ENCODE results near the gene TNFAIP3.
"Not testable (repeated sequence)": the region's sequence is repeated elsewhere in the genome, so short reads cannot be mapped to it uniquely, and the experiment has no call there.

The TNFAIP3 gene

GRCh38 chr6:137878029-137878428 lies 11.0 kb downstream of the TNFAIP3 start:
- no peak for DNase-seq (ENCODE audit: low read depth in 3 of 3, low spot score in 1 of 3)

DNA sequence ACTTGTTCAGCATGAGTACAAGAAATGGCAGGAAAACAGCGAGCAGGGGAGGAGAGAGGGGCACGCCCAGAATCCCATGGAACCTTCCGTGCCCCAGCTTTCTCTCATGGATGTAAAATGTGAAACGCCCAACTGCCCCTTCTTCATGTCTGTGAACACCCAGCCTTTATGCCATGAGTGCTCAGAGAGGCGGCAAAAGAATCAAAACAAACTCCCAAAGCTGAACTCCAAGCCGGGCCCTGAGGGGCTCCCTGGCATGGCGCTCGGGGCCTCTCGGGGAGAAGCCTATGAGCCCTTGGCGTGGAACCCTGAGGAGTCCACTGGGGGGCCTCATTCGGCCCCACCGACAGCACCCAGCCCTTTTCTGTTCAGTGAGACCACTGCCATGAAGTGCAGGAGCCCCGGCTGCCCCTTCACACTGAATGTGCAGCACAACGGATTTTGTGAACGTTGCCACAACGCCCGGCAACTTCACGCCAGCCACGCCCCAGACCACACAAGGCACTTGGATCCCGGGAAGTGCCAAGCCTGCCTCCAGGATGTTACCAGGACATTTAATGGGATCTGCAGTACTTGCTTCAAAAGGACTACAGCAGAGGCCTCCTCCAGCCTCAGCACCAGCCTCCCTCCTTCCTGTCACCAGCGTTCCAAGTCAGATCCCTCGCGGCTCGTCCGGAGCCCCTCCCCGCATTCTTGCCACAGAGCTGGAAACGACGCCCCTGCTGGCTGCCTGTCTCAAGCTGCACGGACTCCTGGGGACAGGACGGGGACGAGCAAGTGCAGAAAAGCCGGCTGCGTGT lies 11.6 kb downstream of the TNFAIP3 start:
- DNase-seq (ENCODE audit: low read depth in 3 of 3, low spot score in 1 of 3): no peak

DNA sequence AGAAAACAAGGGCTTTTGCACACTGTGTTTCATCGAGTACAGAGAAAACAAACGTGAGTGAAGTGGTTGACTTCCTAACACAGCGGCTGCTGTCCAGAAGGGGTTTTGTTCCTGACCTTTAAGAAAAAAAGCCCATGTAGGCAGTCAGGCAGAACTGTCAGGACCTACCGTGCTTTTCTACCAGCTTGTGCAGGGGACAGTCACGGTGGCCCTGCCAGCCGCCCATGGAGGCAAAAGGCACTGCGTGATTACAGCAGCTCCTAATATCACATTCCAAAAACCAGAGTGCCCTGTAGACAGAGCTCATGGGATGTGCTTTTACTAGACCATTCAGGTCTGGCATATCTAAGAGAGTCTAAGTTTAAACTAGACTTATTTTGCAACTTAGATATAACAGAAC lies 12.2 kb downstream of the TNFAIP3 start:
- DNase-seq (ENCODE audit: low read depth in 3 of 3, low spot score in 1 of 3): no peak

DNA sequence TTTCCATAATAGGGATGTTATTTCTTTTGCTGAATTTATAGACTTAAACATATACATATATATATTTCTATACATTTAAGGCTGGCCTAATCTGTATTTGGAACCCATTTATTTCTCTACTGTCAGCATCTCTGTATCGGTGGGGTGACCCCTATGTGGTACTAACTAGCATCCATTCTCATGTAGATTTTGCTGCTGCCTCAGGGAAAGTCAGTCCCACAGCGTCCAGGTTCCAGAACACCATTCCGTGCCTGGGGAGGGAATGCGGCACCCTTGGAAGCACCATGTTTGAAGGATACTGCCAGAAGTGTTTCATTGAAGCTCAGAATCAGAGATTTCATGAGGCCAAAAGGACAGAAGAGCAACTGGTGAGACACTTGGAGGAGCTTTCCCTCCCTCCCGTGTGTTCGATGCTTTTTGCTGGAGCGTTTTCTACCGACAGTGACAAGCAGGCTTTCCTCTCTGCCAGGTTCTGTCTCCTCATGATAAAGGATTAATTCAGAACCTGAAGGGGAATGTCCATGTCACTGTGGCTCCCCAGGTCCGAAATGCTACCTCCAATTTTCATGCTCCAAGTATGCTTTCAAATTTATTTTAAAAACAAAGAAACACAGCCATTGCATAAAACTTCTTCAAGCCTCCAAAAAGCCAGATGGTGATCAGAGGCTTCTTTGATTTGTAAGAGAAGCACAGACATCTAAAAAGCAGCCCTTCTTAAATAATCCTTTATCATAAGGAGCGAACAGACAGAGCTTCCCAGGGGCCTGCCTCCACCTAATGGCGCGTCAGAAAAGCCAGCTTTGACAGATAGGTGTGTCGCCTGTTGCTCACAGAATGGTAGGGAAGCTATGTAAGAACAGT lies 13.1 kb downstream of the TNFAIP3 start:
- no peak for DNase-seq (ENCODE audit: low read depth in 3 of 3, low spot score in 1 of 3)

- DNase-seq (ENCODE audit: low read depth in 3 of 3, low spot score in 1 of 3): no peak
Measured at GRCh38 chr6:137880746-137881521, 13.9 kb downstream of the TNFAIP3 start.

DNA sequence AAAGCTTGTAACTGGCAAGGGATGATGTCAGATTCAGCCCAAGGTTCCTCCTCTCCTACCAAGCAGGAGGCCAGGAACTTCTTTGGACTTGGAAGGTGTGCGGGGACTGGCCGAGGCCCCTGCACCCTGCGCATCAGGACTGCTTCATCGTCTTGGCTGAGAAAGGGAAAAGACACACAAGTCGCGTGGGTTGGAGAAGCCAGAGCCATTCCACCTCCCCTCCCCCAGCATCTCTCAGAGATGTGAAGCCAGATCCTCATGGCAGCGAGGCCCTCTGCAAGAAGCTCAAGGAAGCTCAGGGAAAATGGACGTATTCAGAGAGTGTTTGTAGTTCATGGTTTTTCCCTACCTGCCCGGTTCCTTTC lies 14.4 kb downstream of the TNFAIP3 start:
- DNase-seq (ENCODE audit: low read depth in 3 of 3, low spot score in 1 of 3): no peak

DNA sequence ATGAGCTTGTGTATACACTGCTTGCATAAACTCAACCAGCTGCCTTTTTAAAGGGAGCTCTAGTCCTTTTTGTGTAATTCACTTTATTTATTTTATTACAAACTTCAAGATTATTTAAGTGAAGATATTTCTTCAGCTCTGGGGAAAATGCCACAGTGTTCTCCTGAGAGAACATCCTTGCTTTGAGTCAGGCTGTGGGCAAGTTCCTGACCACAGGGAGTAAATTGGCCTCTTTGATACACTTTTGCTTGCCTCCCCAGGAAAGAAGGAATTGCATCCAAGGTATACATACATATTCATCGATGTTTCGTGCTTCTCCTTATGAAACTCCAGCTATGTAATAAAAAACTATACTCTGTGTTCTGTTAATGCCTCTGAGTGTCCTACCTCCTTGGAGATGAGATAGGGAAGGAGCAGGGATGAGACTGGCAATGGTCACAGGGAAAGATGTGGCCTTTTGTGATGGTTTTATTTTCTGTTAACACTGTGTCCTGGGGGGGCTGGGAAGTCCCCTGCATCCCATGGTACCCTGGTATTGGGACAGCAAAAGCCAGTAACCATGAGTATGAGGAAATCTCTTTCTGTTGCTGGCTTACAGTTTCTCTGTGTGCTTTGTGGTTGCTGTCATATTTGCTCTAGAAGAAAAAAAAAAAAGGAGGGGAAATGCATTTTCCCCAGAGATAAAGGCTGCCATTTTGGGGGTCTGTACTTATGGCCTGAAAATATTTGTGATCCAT lies 15.3 kb downstream of the TNFAIP3 start:
- no peak for DNase-seq (ENCODE audit: low read depth in 3 of 3, low spot score in 1 of 3)

GRCh38 chr6:137883400-137884148 lies 16.5 kb downstream of the TNFAIP3 start:
- DNase-seq (ENCODE audit: low read depth in 3 of 3, low spot score in 1 of 3): no peak

DNA sequence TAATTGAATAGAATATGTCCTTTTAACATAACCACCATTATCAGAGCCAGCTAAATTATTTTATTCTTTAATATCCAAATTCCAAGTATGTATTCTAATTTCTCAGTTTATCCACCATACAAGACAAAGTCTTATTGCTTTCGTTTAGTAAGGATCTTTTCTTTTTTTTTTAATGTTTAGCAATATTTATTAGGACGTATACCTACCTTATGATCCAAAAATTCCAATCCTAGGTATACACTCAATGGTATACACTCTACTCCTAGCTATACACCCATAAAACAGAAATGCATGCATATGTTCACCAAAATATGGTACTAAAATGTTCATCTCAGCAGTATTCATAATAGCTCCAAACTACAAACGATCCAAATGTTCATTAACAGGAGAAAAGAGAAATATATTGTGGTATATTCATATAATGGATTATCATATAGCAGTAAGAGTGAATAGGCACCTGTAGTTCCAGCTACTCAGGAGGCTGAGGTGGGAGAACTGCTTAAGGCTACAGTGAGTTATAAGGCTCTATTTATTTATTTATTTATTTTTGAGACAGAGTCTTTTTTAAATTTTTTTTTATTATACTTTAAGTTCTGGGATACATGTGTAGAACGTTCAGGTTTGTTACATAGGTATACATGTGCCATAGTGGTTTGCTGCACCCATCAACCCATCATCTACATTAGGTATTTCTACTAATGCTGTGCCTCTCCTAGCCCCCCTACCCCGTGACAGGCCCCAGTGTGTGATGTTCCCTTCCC lies 17.3 kb downstream of the TNFAIP3 start:
- DNase-seq (ENCODE audit: low read depth in 3 of 3, low spot score in 1 of 3): no peak

DNA sequence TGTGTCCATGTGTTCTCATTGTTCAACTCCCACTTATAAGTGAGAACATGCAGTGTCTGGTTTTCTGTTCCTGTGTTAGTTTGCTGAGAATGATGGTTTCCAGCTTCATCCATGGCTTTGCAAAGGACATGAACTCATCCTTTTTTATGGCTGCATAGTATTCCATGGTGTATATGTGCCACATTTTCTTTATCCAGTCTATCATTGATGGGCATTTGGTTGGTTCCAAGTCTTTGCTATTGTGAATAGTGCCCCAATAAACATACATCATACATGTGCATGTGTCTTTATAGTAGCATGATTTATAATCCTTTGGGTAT lies 17.8 kb downstream of the TNFAIP3 start:
- DNase-seq (ENCODE audit: low read depth in 3 of 3, low spot score in 1 of 3): not testable (repeated sequence)

- not testable (repeated sequence) for DNase-seq (ENCODE audit: low read depth in 3 of 3, low spot score in 1 of 3)
Measured at GRCh38 chr6:137886226-137886625, 19.2 kb downstream of the TNFAIP3 start.

DNA sequence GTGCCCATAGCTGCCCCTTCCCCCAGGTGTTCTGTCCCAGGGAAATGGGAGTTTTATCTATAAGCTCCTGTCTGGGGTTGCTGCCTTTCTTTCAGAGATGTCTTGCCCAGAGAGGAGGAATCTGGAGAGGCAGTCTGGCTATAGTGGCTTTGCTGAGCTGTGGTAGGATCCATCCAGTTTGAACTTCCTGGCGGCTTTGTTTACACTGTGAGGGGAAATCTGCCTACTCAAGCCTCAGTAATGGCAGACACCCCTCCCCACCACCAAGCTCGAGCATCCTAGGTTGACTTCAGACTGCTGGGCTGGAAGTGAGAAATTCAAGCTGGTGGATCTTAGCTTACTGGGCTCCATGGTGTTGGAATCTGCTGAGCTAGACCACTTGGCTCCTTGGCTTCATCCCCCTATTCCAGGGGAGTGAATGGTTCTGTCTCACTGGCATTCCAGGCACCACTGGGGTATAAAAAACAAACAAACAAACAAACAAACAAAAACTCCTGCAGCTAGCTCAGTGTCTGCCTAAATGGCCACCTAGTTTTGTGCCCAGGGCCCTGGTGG lies 24.0 kb downstream of the TNFAIP3 start:
- no peak for DNase-seq (ENCODE audit: low read depth in 3 of 3, low spot score in 1 of 3)

GRCh38 chr6:137892271-137892708 lies 25.2 kb downstream of the TNFAIP3 start:
- no peak for DNase-seq (ENCODE audit: low read depth in 3 of 3, low spot score in 1 of 3)

DNA sequence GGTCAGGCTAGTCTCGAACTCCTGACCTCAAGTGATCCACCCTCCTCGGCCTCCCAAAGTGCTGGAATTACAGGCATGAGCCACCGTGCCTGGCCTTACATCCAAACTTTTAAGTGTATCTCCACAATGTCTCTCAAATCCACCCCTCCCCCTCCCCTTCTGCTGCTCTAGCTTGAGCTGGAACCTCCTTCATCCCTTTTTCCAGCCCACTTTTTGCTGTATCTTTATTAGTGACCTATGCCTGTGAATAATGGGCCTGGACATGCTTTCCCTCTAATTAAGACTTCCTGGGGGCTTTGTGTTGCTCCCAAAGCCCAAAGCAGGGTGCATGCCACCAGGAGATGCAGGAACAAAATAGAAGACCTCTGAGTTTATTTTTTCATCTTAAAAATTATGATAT lies 26.1 kb downstream of the TNFAIP3 start:
- no peak for DNase-seq (ENCODE audit: low read depth in 3 of 3, low spot score in 1 of 3)

- no peak for DNase-seq (ENCODE audit: low read depth in 3 of 3, low spot score in 1 of 3)
Measured at GRCh38 chr6:137893726-137894125, 26.7 kb downstream of the TNFAIP3 start.

- not testable (repeated sequence) for DNase-seq (ENCODE audit: low read depth in 3 of 3, low spot score in 1 of 3)
Measured at GRCh38 chr6:137894378-137894777, 27.3 kb downstream of the TNFAIP3 start.

DNA sequence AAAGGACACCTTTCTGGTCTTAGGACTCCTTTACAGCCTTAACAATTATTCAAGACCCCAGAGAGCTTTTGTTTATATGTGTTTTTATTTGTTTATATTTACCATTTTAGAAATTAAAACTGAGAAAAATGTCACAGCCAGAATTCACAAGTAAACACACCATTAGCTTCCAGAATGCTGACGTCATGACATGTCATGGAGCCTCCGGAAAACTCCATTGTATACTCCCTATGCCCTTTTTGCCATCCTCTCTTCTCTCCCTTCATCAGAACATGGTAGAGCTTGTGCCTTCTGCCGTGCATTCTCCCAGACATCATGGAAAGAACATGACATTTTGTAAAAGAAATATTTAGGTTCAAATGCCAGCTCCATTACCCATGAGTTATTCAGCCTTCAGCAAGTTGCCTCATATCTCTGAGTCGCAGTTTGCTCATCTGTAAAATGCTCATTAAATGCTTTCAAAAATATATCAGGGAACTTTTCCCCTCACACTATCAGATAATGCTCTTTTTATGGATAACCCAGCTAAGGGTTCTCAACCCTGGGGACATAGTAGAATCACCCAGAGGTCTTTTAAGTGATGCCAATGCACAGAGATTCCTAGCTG lies 27.8 kb downstream of the TNFAIP3 start:
- DNase-seq (ENCODE audit: low read depth in 3 of 3, low spot score in 1 of 3): no peak

GRCh38 chr6:137896647-137897046 lies 29.6 kb downstream of the TNFAIP3 start:
- no peak for DNase-seq (ENCODE audit: low read depth in 3 of 3, low spot score in 1 of 3)

GRCh38 chr6:137900815-137901214 lies 33.8 kb downstream of the TNFAIP3 start:
- no peak for DNase-seq (ENCODE audit: low read depth in 3 of 3, low spot score in 1 of 3)
